GM15510 (cell line): ENCODE results near the gene KCNH5.

Source experiments
- POLR2A ChIP-seq: IDR thresholded peaks from 3 replicates; pipeline ENCODE4 v1.6.1; 2011; ENCODE audit warnings: borderline replicate concordance; ENCODE audit not compliant: insufficient read length; ENCODE audit errors: extremely low read depth

Gene KCNH5

GRCh38 chr14:62696331-62696924, 348.8 kb downstream of the KCNH5 start:
- no peak for TF ChIP-seq POLR2A

- TF ChIP-seq POLR2A, result no peak
Measured at GRCh38 chr14:62694075-62694474, 351.2 kb downstream of the KCNH5 start.

GRCh38 chr14:62692490-62693106, 352.7 kb downstream of the KCNH5 start:
- TF ChIP-seq POLR2A, result no peak

GRCh38 chr14:62691647-62692489, 353.4 kb downstream of the KCNH5 start:
- TF ChIP-seq POLR2A, result no peak

- TF ChIP-seq POLR2A, result no peak
Measured at GRCh38 chr14:62689733-62690132, 355.5 kb downstream of the KCNH5 start.

- TF ChIP-seq POLR2A, result no peak
Measured at GRCh38 chr14:62687818-62688217, 357.4 kb downstream of the KCNH5 start.

- TF ChIP-seq POLR2A, result no peak
Measured at GRCh38 chr14:62684376-62684775, 360.9 kb downstream of the KCNH5 start.

- TF ChIP-seq POLR2A, result no peak
Measured at GRCh38 chr14:62682208-62682607, 363.1 kb downstream of the KCNH5 start.

GRCh38 chr14:62674563-62675237, 370.6 kb downstream of the KCNH5 start:
- no peak for TF ChIP-seq POLR2A

GRCh38 chr14:62673014-62673755, 372.1 kb downstream of the KCNH5 start:
- TF ChIP-seq POLR2A, result no peak

GRCh38 chr14:62670526-62670925, 374.7 kb downstream of the KCNH5 start:
- TF ChIP-seq POLR2A, result no peak

GRCh38 chr14:62667421-62667914, 377.8 kb downstream of the KCNH5 start:
- TF ChIP-seq POLR2A, result no peak

- no peak for TF ChIP-seq POLR2A
Measured at GRCh38 chr14:62665286-62665685, 380.0 kb downstream of the KCNH5 start.

- TF ChIP-seq POLR2A, result no peak
Measured at GRCh38 chr14:62663456-62663821, 381.8 kb downstream of the KCNH5 start.
